HG03064 (cell line): ENCODE measurements around the gene FAM47E.
A peak's percentile ranks its signal among the peaks of the same experiment; 100 is the strongest.

Experiments used
- ATAC-seq: cut with Tn5 transposase; IDR thresholded peaks from one replicate; pipeline ENCODE4 v1.9.1; 2021; ENCODE audit warnings: low read depth; ENCODE audit not compliant: unreplicated experiment

FAM47E gene

GRCh38 chr4:76251441-76252270 is at the start of gene FAM47E:
Gene FAM47E, plus strand, starts transcription at chr4:76251721. Its CDS starts 26 bp downstream, at chr4:76251747.
- ATAC-seq, result no peak

GRCh38 chr4:76203541-76203940 is 48.0 kb upstream of the FAM47E start:
- ATAC-seq, result no peak

GRCh38 chr4:76204936-76205335 is 46.6 kb upstream of the FAM47E start:
- ATAC-seq, result no peak

- ATAC-seq, result no peak
Measured at GRCh38 chr4:76205476-76205875, 46.0 kb upstream of the FAM47E start.

- ATAC-seq, result no peak
Measured at GRCh38 chr4:76206222-76206942, 45.1 kb upstream of the FAM47E start.

GRCh38 chr4:76207549-76207948 is 44.0 kb upstream of the FAM47E start:
- no peak for ATAC-seq

- ATAC-seq, result no peak
Measured at GRCh38 chr4:76208005-76208765, 43.3 kb upstream of the FAM47E start.

- ATAC-seq, result no peak
Measured at GRCh38 chr4:76209881-76210280, 41.6 kb upstream of the FAM47E start.

GRCh38 chr4:76210452-76210851 is 41.1 kb upstream of the FAM47E start:
- no peak for ATAC-seq

GRCh38 chr4:76211769-76212708 is 39.5 kb upstream of the FAM47E start:
- no peak for ATAC-seq

- no peak for ATAC-seq
Measured at GRCh38 chr4:76212851-76213414, 38.6 kb upstream of the FAM47E start.

- peak; percentile 79 for ATAC-seq
Measured at GRCh38 chr4:76213415-76214176, 37.9 kb upstream of the FAM47E start, which contains the start of gene SCARB2. Gene SCARB2, minus strand, starts transcription at chr4:76213824. Its CDS starts 281 bp downstream, at chr4:76213543.

- ATAC-seq, result no peak
Measured at GRCh38 chr4:76214177-76214675, 37.3 kb upstream of the FAM47E start.

GRCh38 chr4:76215077-76215476 is 36.4 kb upstream of the FAM47E start:
- no peak for ATAC-seq

GRCh38 chr4:76216524-76216923 is 35.0 kb upstream of the FAM47E start:
- no peak for ATAC-seq

GRCh38 chr4:76216975-76217814 is 34.3 kb upstream of the FAM47E start:
- ATAC-seq, result no peak

- no peak for ATAC-seq
Measured at GRCh38 chr4:76219299-76220055, 32.0 kb upstream of the FAM47E start.
